Loucy (cell line): ENCODE measurements around the gene SNRPA1.

Experiments used
- H2AFZ ChIP-seq: fragments of 200-600 bp; sonication (generic); 2 replicates; pipeline ENCODE4 v1.6.0; 2016; ENCODE audit warnings: antibody characterized with exemption, mild to moderate bottlenecking, low read length, moderate library complexity
- H3F3A ChIP-seq: fragments of 200-600 bp; 2 replicates; pipeline ENCODE4 v1.6.0; 2016; ENCODE audit warnings: antibody characterized with exemption, low read depth, mild to moderate bottlenecking
- H3K27me3 ChIP-seq: fragments of 200-600 bp; sonication (generic); 2 replicates; pipeline ENCODE4 v1.6.1; 2014; ENCODE audit warnings: low read length, mild to moderate bottlenecking; ENCODE audit not compliant: insufficient read depth, poor library complexity, severe bottlenecking
- H3K36me3 ChIP-seq: fragments of 200-600 bp; sonication (generic); 2 replicates; pipeline ENCODE4 v1.6.1; 2016; ENCODE audit warnings: low read length; ENCODE audit not compliant: insufficient read depth
- H3K4me1 ChIP-seq: fragments of 200-600 bp; sonication (generic); 2 replicates; pipeline ENCODE4 v1.5.1; 2014; ENCODE audit warnings: low read length, mild to moderate bottlenecking; ENCODE audit not compliant: insufficient read depth, poor library complexity, severe bottlenecking
- H3K4me2 ChIP-seq: fragments of 200-600 bp; sonication (generic); 2 replicates; pipeline ENCODE4 v1.6.0; 2014; ENCODE audit warnings: antibody characterized with exemption, low read length, low read depth, mild to moderate bottlenecking; ENCODE audit not compliant: poor library complexity, severe bottlenecking
- H3K4me3 ChIP-seq: fragments of 200-600 bp; sonication (generic); 2 replicates; pipeline ENCODE4 v1.5.1; 2014; ENCODE audit warnings: low read length, mild to moderate bottlenecking, mixed read lengths; ENCODE audit not compliant: poor library complexity, severe bottlenecking
- H3K79me2 ChIP-seq: fragments of 200-600 bp; sonication (generic); 2 replicates; pipeline ENCODE4 v1.6.1; 2014; ENCODE audit warnings: low read length; ENCODE audit not compliant: insufficient read depth
- H3K9ac ChIP-seq: fragments of 200-600 bp; sonication (generic); 2 replicates; pipeline ENCODE4 v1.6.0; 2014; ENCODE audit warnings: mild to moderate bottlenecking, low read depth, low read length, moderate library complexity; ENCODE audit not compliant: poor library complexity, severe bottlenecking
- H3K9me2 ChIP-seq: fragments of 200-600 bp; sonication (generic); replicated peaks from 2 replicates; pipeline ENCODE4 v1.6.1; 2016; ENCODE audit warnings: low read depth, low read length, mixed read lengths
- H3K9me3 ChIP-seq: fragments of 200-600 bp; sonication (generic); 2 replicates; pipeline ENCODE4 v1.6.1; 2014; ENCODE audit warnings: mild to moderate bottlenecking, antibody characterized with exemption, low read length, low read depth; ENCODE audit not compliant: insufficient read depth
- H4K20me1 ChIP-seq: fragments of 200-600 bp; sonication (generic); 2 replicates; pipeline ENCODE4 v1.6.0; 2014; ENCODE audit warnings: antibody characterized with exemption, low read length, mild to moderate bottlenecking; ENCODE audit not compliant: insufficient read depth, poor library complexity, severe bottlenecking
- CTCF ChIP-seq: fragments of 200-600 bp; sonication (generic); conservative IDR thresholded peaks from 2 replicates; pipeline ENCODE4 v1.5.1; 2014; ENCODE audit warnings: mild to moderate bottlenecking, antibody characterized with exemption, low read length
- EZH2phosphoT487 ChIP-seq: fragments of 200-600 bp; IDR thresholded peaks from 2 replicates; pipeline ENCODE4 v1.6.1; 2018; ENCODE audit warnings: antibody characterized with exemption, mild to moderate bottlenecking, moderate library complexity, borderline replicate concordance

SNRPA1 gene

GRCh38 chr15:101322854-101323477 lies 27.9 kb upstream of the SNRPA1 start:
- Histone ChIP-seq H3K27me3 (peaks cover 73% of the 10 kb centered on the region), H3K9me3 (no peaks in the 10 kb centered on the region; the same call in 1 of the 2 replicates), H3K79me2 (no peaks in the 10 kb centered on the region), H3F3A (no peaks in the 10 kb centered on the region), H3K4me3 (no peak overlapping the region), H3K9ac (no peak overlapping the region), H3K4me1 (no peaks in the 10 kb centered on the region), H3K4me2 (no peak overlapping the region), H3K36me3 (no peaks in the 10 kb centered on the region), H4K20me1 (no peaks in the 10 kb centered on the region), H3K9me2 (no peaks in the 10 kb centered on the region), H2AFZ (no peak overlapping the region)
- TF ChIP-seq CTCF (no peak), EZH2phosphoT487 (no peak)

- Histone ChIP-seq H3K27me3 (peaks cover 65% of the 10 kb centered on the region), H4K20me1 (no peaks in the 10 kb centered on the region), H2AFZ (no peak overlapping the region), H3K79me2 (no peaks in the 10 kb centered on the region), H3K9ac (no peak overlapping the region), H3K9me2 (no peaks in the 10 kb centered on the region), H3K4me3 (no peak overlapping the region), H3K4me1 (no peaks in the 10 kb centered on the region), H3K36me3 (no peaks in the 10 kb centered on the region), H3F3A (no peaks in the 10 kb centered on the region), H3K9me3 (no peaks in the 10 kb centered on the region; the same call in 1 of the 2 replicates), H3K4me2 (no peak overlapping the region)
- TF ChIP-seq EZH2phosphoT487 = no peak
- TF ChIP-seq CTCF = no peak
Observed at GRCh38 chr15:101322016-101322695, 27.1 kb upstream of the SNRPA1 start.

GRCh38 chr15:101320501-101321052 lies 25.5 kb upstream of the SNRPA1 start:
- H3K9me2 ChIP-seq = no peaks in the 10 kb centered on the region
- H3K27me3 ChIP-seq = peaks cover 55% of the 10 kb centered on the region
- no peak overlapping the region for H3K9ac ChIP-seq
- H3K4me2 ChIP-seq = no peak overlapping the region
- no peak overlapping the region for H3K4me3 ChIP-seq
- H3K79me2 ChIP-seq = no peaks in the 10 kb centered on the region
- no peaks in the 10 kb centered on the region for H3K4me1 ChIP-seq
- no peak for TF ChIP-seq CTCF
- TF ChIP-seq EZH2phosphoT487 = no peak
- no peaks in the 10 kb centered on the region for H4K20me1 ChIP-seq
- no peaks in the 10 kb centered on the region; the same call in 1 of the 2 replicates for H3K9me3 ChIP-seq
- H2AFZ ChIP-seq = no peak overlapping the region
- no peaks in the 10 kb centered on the region for H3K36me3 ChIP-seq
- H3F3A ChIP-seq = no peaks in the 10 kb centered on the region
